ENCODE results near the gene ACKR2.

DNA sequence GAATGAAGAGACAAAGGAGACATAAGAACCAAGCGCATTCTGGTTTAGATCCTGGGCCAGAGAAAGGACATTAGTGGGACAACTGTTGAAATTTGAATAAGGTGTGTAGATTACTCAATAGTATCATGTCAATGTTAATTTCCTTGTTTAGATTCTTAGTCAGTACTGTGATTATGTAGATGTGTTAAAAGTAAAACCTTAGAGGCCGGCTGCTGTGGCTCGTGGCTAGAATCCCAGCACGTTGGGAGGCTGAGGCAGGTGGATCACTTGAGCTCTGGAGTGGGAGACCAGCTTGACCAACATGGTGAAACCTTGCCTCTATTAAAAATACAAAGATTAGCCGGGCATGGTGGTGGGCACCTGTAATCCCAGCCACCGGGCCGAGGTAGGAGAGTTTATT, 39.8 kb downstream of the ACKR2 start:
- TF ChIP-seq CTCF (IDR thresholded peaks at IDR 0.05; ENCODE audit: poor library complexity, severe bottlenecking) (no peak), EZH2 (IDR thresholded peaks at IDR 0.05; ENCODE audit: borderline replicate concordance, insufficient read depth, low read length, poor library complexity, severe bottlenecking) (no peak), EP300 (conservative IDR thresholded peaks at IDR 0.05; ENCODE audit: poor library complexity, severe bottlenecking) (no peak), RAD21 (conservative IDR thresholded peaks at IDR 0.05) (no peak), POLR2AphosphoS5 (IDR thresholded peaks at IDR 0.05) (no peak)

Data from neural cell (in vitro differentiated cells).